ENCODE data around the gene TSPAN32.
"Not testable (repeated sequence)": the region's sequence is repeated elsewhere in the genome, so short reads cannot be mapped to it uniquely, and the experiment has no call there.

The TSPAN32 gene

GRCh38 chr11:2286350-2286749 lies 15.5 kb upstream of the TSPAN32 start:
- not testable (repeated sequence) for DNase-seq (ENCODE audit: low read depth in 2 of 2)

- DNase-seq (ENCODE audit: low read depth in 2 of 2), result no peak
Observed at GRCh38 chr11:2287091-2287490, 14.7 kb upstream of the TSPAN32 start.

GRCh38 chr11:2289350-2289749 lies 12.5 kb upstream of the TSPAN32 start:
- no peak for DNase-seq (ENCODE audit: low read depth in 2 of 2)

- DNase-seq (ENCODE audit: low read depth in 2 of 2), result no peak
Observed at GRCh38 chr11:2289859-2290258, 12.0 kb upstream of the TSPAN32 start.

- no peak for DNase-seq (ENCODE audit: low read depth in 2 of 2)
Observed at GRCh38 chr11:2290351-2290841, 11.4 kb upstream of the TSPAN32 start.

- no peak for DNase-seq (ENCODE audit: low read depth in 2 of 2)
Observed at GRCh38 chr11:2293531-2293971, 8.3 kb upstream of the TSPAN32 start.

- DNase-seq (ENCODE audit: low read depth in 2 of 2), result no peak
Observed at GRCh38 chr11:2293984-2294925, 7.6 kb upstream of the TSPAN32 start.

GRCh38 chr11:2294926-2295290 lies 6.9 kb upstream of the TSPAN32 start:
- no peak for DNase-seq (ENCODE audit: low read depth in 2 of 2)

- DNase-seq (ENCODE audit: low read depth in 2 of 2), result no peak
Observed at GRCh38 chr11:2295971-2296912, 5.6 kb upstream of the TSPAN32 start.

- DNase-seq (ENCODE audit: low read depth in 2 of 2), result no peak
Observed at GRCh38 chr11:2296913-2297622, 4.7 kb upstream of the TSPAN32 start.

- DNase-seq (ENCODE audit: low read depth in 2 of 2), result no peak
Observed at GRCh38 chr11:2297623-2298030, 4.2 kb upstream of the TSPAN32 start.

GRCh38 chr11:2298131-2298794 lies 3.5 kb upstream of the TSPAN32 start:
- no peak for DNase-seq (ENCODE audit: low read depth in 2 of 2)

GRCh38 chr11:2298795-2299761 lies 2.7 kb upstream of the TSPAN32 start:
- peak in 1 of 2 donors; percentile 30 for DNase-seq (ENCODE audit: low read depth in 2 of 2)

- DNase-seq (ENCODE audit: low read depth in 2 of 2), result no peak
Observed at GRCh38 chr11:2299773-2300172, 2.0 kb upstream of the TSPAN32 start.

- no peak for DNase-seq (ENCODE audit: low read depth in 2 of 2)
Observed at GRCh38 chr11:2300290-2300935, 1.4 kb upstream of the TSPAN32 start.

- no peak for DNase-seq (ENCODE audit: low read depth in 2 of 2)
Observed at GRCh38 chr11:2300936-2301630, 730 bp upstream of the TSPAN32 start.

- peak in 1 of 2 donors; percentile 26 for DNase-seq (ENCODE audit: low read depth in 2 of 2)
Observed at GRCh38 chr11:2302306-2302895, 588 bp downstream of the TSPAN32 start.

- no peak for DNase-seq (ENCODE audit: low read depth in 2 of 2)
Observed at GRCh38 chr11:2302896-2303626, 1.2 kb downstream of the TSPAN32 start.

Data from stimulated activated CD8-positive, alpha-beta memory T cell treated with anti-CD3 and anti-CD28 coated beads, Interleukin-7, amount 100 ng/mL, for 4 hours (primary cell).